IPS-15b (cell line): ENCODE data around the gene ADCK1.

Experiments
- H3K27me3 ChIP-seq: one replicate; pipeline ENCODE4 v1.6.1; 2013; ENCODE audit warnings: low read length; ENCODE audit not compliant: control insufficient read depth, insufficient read depth
- H3K36me3 ChIP-seq: one replicate; pipeline ENCODE4 v1.6.1; 2013; ENCODE audit warnings: low read length; ENCODE audit not compliant: control insufficient read depth, insufficient read depth
- H3K4me1 ChIP-seq: one replicate; pipeline ENCODE4 v1.6.1; 2013; ENCODE audit warnings: mild to moderate bottlenecking, low read length; ENCODE audit not compliant: control insufficient read depth, insufficient read depth
- H3K4me3 ChIP-seq: one replicate; pipeline ENCODE4 v1.5.1; 2013; ENCODE audit warnings: low read depth, low read length
- H3K9ac ChIP-seq: one replicate; pipeline ENCODE4 v1.6.1; 2013; ENCODE audit warnings: low read depth, mild to moderate bottlenecking, low read length
- H3K9me3 ChIP-seq: one replicate; pipeline ENCODE4 v1.6.1; 2013; ENCODE audit warnings: mild to moderate bottlenecking, low read length; ENCODE audit not compliant: control insufficient read depth, insufficient read depth

Gene ADCK1

DNA sequence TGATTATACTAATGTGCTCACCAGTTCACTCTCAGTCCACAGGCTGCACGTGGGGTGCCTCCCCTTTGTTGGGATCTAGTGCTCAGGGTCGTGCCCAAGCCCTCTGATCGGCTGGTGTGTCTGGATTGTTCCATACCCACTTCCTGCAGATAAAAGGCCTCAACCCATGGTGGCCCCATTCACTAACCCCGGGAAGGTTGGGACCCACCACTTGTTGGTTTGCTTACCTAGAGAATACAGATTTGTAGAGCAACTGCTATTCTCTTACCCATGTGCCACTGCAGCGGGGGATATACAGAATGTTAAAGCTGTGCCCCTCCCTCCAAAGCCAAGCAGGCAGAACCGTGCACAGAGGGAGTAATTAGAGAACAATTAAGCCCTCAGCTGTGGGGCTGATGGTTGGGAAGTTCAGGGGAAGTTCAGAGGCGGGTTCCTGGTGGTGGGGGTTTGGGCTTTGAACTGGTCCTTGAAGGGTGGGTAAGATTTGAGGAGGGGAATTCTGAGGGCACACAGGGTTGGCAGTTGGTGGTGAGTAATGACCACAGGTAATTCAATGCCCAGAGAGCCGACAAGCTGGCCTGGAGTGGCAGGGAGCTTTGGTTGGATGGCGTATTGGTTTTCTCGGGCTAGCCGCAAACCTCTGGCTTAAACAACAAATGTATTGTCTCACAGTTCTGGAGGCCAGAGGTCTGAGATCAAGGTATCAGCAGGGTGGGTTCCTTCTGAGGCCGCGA is 68.8 kb downstream of the ADCK1 start:
- H3K27me3 ChIP-seq = no peaks in the 10 kb centered on the region
- no peak overlapping the region for H3K9ac ChIP-seq
- no peaks in the 10 kb centered on the region for H3K36me3 ChIP-seq
- no peak overlapping the region for H3K4me3 ChIP-seq
- H3K4me1 ChIP-seq = no peaks in the 10 kb centered on the region
- no peaks in the 10 kb centered on the region for H3K9me3 ChIP-seq

DNA sequence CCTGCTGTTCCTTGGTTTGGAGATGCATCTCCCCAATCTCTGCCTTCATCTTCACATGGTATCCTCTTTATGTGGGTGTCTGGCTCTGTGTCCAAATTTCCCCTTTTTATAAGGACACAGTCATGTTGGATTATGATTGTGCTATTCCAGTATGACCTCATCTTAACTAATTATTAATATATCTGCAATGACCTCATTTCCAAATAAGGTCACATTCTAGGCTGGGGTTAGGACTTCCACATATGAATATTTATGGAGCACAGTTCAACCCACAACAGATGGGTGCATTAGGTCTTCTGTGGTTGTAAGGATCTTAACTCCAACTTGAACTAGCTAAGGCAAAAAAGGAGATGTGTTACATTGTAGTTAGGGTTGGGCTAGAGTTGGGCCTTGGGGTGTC is 69.4 kb downstream of the ADCK1 start:
- Histone ChIP-seq H3K27me3 (no peaks in the 10 kb centered on the region), H3K9me3 (no peaks in the 10 kb centered on the region), H3K4me3 (no peak overlapping the region), H3K9ac (no peak overlapping the region), H3K4me1 (no peaks in the 10 kb centered on the region), H3K36me3 (no peaks in the 10 kb centered on the region)

DNA sequence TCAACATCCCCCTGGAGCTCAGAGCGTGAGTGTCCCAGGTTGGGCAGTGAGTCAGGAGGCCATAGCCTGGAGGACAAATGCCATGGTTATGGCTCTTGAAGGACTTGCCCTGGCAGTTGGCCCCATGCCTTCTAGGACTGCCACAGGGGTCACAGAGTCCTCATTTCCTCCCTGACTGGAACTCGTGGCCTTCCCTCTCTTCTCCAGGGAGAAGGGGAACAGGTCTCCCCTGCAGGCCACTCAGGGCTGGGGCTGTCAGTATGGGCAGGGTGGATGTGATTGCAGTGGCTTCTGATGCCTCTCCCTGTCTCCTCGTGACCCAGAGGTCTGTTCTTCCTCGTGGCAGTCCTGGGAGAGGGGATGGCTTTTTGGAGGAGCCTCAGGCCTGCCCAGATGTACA is 70.7 kb downstream of the ADCK1 start:
- Histone ChIP-seq H3K9ac (no peak overlapping the region), H3K27me3 (no peaks in the 10 kb centered on the region), H3K9me3 (no peaks in the 10 kb centered on the region)

DNA sequence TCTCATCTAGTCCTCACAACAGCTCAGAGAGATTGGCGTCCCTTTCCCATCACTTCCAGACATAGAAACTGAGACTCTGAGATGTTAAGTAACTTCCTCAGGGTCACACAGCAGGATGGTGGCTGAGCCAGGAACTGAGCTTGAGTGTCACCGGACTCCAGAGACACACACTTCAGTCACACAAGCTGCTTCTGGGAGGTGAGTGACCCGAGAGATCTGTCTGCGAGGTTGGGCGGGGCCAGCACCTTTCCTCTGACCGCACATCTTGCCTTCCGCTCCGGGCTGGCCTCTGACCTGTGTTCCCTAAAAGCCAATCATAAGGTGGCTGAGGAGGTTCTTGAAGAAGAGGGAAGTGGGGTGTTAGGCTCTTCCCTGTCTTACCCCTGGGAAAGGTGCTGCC is 72.2 kb downstream of the ADCK1 start:
- H3K4me3 ChIP-seq = no peak overlapping the region
- no peak overlapping the region for H3K9ac ChIP-seq
- no peaks in the 10 kb centered on the region for H3K27me3 ChIP-seq
- no peaks in the 10 kb centered on the region for H3K4me1 ChIP-seq
- no peaks in the 10 kb centered on the region for H3K9me3 ChIP-seq
- no peaks in the 10 kb centered on the region for H3K36me3 ChIP-seq

More for the DNA sequence above, 70.7 kb downstream of the ADCK1 start:
- H3K4me3 ChIP-seq = no peak overlapping the region
- H3K36me3 ChIP-seq = no peaks in the 10 kb centered on the region
- H3K4me1 ChIP-seq = no peaks in the 10 kb centered on the region

DNA sequence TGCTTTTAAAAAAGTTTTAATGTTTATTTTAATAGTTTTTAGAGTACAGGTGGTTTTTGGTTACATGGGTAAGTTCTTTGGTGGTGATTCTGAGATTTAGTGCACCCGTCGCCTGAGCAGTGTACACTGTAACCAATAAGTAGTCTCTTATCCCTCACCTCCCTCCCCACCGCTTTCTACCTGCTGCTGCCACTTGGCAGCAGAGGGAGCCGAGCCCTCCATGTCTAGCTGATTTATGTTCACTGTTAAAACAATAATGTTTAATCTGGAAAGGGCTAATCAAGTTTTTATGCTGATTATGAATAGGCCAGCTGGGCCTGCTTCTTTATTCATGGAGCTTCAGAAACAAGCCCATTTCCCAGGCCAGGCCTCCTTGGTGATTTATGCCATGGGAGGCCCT is 73.1 kb downstream of the ADCK1 start:
- H3K4me3 ChIP-seq = no peak overlapping the region

DNA sequence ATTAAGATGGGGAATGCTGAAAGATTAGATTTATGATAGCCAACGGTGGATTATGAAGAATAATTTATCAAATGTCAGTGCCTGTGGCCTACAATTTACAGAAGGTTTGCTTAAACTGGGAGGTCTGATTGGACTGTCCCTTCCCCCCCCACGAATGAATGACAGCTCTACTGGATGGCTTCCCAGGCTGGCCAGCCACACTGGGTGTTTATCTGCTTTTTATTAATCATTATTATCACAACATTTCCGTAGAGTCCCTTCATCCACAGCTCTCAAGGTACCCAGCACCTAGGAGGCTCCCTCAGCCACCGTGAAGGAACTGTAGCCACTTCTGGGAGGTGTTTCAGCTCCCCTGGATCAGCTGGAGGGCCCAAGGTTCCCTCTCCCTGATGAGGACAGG is 78.9 kb downstream of the ADCK1 start:
- Histone ChIP-seq H3K9me3 (no peaks in the 10 kb centered on the region), H3K36me3 (no peaks in the 10 kb centered on the region), H3K4me1 (no peaks in the 10 kb centered on the region), H3K27me3 (no peaks in the 10 kb centered on the region), H3K4me3 (no peak overlapping the region), H3K9ac (no peak overlapping the region)

More for the DNA sequence above, 73.1 kb downstream of the ADCK1 start:
- Histone ChIP-seq H3K36me3 (no peaks in the 10 kb centered on the region), H3K9ac (no peak overlapping the region), H3K4me1 (no peaks in the 10 kb centered on the region), H3K9me3 (no peaks in the 10 kb centered on the region), H3K27me3 (no peaks in the 10 kb centered on the region)

DNA sequence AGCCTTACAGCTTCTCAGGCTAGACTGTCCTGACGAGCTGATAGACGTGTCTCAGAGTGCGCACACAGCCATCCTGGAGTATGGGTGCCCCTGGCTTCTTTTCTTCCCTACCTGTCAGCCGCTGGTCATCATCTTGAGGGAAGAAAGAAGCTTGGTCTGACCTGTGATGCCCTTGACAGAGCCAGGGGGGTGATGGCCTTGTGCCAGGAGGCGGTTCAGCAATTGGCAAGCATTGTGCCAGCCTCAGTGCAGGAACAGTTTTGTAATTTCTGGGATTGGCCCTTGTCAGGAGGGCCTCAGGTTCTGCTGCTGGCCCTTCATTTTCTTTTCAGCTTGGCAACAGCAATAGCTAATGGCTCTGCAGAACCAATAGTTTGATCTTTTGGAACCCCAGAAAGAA is 80.1 kb downstream of the ADCK1 start:
- Histone ChIP-seq H3K4me3 (no peak overlapping the region), H3K9ac (no peak overlapping the region), H3K4me1 (no peaks in the 10 kb centered on the region), H3K9me3 (no peaks in the 10 kb centered on the region), H3K36me3 (no peaks in the 10 kb centered on the region), H3K27me3 (no peaks in the 10 kb centered on the region)

DNA sequence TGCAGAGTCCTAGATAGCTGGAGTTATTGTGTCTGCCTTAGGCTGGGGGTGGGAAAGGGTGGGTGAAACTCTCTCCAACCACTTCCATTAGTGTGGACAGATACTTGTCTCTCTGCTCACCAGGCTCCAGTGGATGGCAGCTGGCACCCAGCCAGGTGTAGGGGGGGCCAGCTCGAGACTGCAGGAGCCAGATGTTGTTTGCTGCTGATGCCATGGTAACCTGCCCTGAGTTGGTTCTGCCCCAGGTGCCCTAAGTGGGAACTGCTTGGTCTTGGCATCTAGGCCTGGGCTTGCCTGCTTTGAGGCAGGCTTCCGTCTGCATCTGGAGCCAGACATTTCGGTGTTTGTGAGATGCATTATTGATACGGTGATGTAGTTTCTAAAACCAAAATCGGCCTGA is 82.2 kb downstream of the ADCK1 start:
- H3K36me3 ChIP-seq = no peaks in the 10 kb centered on the region
- H3K27me3 ChIP-seq = no peaks in the 10 kb centered on the region
- H3K9me3 ChIP-seq = no peaks in the 10 kb centered on the region
- no peak overlapping the region for H3K4me3 ChIP-seq
- H3K4me1 ChIP-seq = no peaks in the 10 kb centered on the region
- H3K9ac ChIP-seq = no peak overlapping the region

DNA sequence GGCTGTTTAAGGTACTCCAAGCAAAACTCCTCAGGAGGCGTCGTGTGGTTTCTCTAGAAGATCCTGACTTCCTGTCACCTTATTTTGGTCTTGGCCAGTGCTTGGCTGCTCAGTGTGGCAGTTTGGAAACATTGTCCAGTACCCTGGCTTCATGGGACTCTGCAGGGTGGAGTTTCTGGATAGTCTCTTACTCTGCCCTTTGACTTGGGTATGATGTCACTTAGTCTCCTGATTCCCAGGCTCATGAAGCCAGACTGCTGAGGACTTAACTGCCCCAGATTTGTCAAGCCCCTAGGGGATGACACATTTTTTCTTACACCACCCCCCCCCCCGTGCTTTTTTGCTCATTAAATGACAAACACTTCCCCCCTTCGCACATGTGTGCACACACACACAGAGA is 82.7 kb downstream of the ADCK1 start:
- no peaks in the 10 kb centered on the region for H3K9me3 ChIP-seq
- no peaks in the 10 kb centered on the region for H3K36me3 ChIP-seq
- no peaks in the 10 kb centered on the region for H3K27me3 ChIP-seq
- H3K4me3 ChIP-seq = no peak overlapping the region
- no peak overlapping the region for H3K9ac ChIP-seq
- H3K4me1 ChIP-seq = no peaks in the 10 kb centered on the region

DNA sequence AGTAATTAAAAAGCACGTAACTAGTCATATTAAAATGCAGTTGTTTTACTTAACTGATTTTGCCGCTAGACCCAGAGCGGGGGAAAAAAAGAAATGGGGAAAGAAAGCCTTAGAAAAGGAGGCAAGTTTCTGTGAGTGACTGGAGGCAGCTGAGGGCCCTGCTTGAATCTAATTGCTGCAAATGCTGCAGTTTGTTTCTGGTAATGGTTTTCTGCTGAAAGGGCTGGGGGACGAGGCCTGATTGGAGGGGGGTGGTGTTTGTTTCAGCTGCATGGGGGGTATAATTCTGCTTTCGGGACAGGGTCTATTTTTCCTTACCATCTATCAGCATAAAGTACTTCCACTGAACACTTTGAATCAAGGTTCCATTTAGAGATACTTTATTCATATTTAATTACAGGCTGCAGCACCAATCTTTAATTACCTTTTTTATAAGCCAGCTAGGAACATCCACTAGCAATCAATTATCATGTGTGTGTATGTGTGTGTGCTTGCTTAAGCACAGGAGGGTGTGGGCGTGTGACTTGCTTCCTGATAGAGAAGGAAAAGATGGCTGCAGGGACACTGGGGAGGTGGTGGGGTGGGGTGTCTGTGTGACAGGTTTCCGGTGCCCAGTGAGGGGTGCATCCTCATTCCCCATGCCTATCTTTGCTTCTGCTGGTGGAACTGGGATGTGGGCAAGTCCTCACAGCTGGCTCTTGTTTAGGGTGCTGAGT is 83.4 kb downstream of the ADCK1 start:
- H3K9me3 ChIP-seq = no peaks in the 10 kb centered on the region
- H3K4me3 ChIP-seq = no peak overlapping the region
- H3K36me3 ChIP-seq = no peaks in the 10 kb centered on the region
- H3K9ac ChIP-seq = no peak overlapping the region
- H3K27me3 ChIP-seq = no peaks in the 10 kb centered on the region
- no peaks in the 10 kb centered on the region for H3K4me1 ChIP-seq

DNA sequence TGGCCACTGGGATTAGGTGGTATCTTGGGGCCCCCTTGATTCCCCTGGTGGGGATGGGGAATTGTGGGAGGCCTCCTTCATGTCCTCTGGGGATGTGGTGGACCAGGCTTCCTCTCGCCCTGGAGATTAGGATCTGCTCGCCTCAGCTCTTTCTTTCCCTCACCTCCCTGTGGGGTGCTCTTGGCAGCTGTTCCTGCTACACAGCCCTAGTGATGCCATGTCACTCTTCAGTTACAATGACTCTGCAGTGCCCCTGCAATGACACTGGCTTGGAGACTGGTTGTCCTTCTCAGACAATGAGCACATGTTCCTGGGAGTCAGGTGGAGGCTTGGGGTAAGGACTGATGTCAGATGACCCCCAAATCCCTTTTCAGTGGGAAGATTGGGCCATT is 83.9 kb downstream of the ADCK1 start:
- no peaks in the 10 kb centered on the region for H3K4me1 ChIP-seq
- H3K4me3 ChIP-seq = no peak overlapping the region
- H3K9me3 ChIP-seq = no peaks in the 10 kb centered on the region
- no peaks in the 10 kb centered on the region for H3K36me3 ChIP-seq
- H3K27me3 ChIP-seq = no peaks in the 10 kb centered on the region
- no peak overlapping the region for H3K9ac ChIP-seq

DNA sequence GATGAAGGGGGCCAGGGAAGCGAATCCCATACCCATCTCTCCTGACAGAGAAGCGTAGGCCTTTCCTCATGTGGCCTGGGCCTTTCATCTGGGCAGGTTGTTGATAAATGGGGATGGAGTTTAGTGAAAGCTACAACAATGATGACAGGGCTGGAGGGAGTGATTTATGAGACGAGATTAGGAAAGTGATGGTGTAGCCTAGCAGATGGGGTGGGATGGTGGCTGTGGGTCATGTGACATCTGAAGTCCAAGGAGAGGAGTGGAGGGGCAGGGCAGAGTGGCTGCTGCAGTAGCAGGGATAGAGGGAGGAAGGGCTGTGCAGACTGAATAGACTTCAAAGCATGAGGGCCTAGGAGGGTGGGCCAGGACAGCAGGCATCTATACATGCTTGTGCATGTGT is 85.5 kb downstream of the ADCK1 start:
- H3K9ac ChIP-seq = no peak overlapping the region
- H3K4me1 ChIP-seq = no peaks in the 10 kb centered on the region
- H3K36me3 ChIP-seq = no peaks in the 10 kb centered on the region
- H3K27me3 ChIP-seq = no peaks in the 10 kb centered on the region
- H3K4me3 ChIP-seq = no peak overlapping the region
- no peaks in the 10 kb centered on the region for H3K9me3 ChIP-seq
